GM11168 (cell line): Measurements from ENCODE around the gene UPK2.
"Not testable (repeated sequence)": the region's sequence is repeated elsewhere in the genome, so short reads cannot be mapped to it uniquely, and the experiment has no call there.

ENCODE experiments used
- in situ Hi-C: fragments of 300-500 bp; cut with MboI; formaldehyde crosslinking; loops from one replicate; pipeline ENCODE4 v1.12.0; 2022; ENCODE audit warnings: low sequenced_read_pairs; ENCODE audit not compliant: unreplicated experiment

Gene UPK2

DNA sequence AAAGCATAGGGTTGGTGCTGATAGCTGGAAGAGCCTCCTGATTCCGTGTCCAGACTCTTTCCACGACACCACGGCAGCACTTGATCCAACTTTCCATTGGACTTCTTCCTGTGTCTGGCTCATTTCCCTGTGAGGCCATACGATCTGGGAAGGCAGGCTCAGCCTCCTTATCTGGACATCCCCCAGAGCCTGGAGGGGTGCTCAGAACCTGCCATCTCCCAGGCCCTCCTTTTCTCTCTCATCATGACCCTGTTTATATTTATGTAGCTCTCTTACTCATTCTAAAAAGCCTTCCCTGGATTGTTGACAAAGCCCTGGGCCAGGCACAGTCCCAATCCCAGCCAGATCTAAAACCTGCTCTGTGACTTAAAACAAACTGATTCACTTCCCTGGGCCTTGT, 22.6 kb upstream of the UPK2 start:
- in situ Hi-C loops, result no loop called here

- in situ Hi-C loops, result no loop called here
Observed at GRCh38 chr11:118935376-118935775, 20.7 kb upstream of the UPK2 start.

DNA sequence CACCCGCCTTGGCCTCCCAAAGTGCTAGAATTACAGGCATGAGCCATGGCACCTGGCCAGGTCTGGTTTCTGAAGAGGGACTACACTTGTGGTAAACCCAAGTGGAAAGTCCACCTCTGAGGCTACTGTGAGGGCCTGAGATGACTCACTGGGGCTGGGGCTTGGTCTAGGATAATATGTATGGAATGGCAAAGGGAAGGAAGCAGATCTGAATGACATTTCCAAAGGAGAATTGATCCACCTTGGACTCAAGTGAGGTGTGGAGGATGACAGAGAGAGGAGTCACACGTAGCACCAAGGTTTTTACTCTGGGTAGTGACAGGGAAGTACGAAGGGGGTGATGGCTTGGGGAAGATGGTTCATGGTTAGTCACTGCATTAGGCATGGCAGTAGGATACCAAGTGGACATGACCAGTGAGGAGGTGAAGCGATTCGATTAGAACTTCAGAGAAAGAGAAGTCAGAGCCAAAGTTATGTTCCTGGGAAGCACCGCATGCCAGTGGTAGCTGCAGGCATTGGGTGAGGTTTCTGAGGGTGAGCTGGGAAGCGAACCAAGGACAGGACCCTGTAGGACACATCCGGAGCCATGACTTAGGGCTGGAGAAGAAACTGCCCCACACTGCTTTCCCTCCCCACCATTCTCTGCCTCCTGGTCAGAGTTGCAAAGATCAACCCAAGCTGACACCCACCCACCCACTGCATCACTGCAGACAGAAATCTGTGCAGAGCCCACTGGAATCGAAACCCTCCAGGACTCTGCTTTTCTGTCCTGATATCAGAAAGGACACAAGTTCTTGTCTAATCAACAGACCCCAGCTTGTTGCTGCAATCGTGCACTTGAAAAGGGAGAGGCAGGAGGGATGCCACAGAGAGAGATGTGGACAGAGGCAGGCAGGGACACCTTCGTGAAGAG, 17.4 kb upstream of the UPK2 start:
- in situ Hi-C loops, result no loop called here

- in situ Hi-C loops, result no loop called here
Observed at GRCh38 chr11:118939404-118939915, 16.6 kb upstream of the UPK2 start.

DNA sequence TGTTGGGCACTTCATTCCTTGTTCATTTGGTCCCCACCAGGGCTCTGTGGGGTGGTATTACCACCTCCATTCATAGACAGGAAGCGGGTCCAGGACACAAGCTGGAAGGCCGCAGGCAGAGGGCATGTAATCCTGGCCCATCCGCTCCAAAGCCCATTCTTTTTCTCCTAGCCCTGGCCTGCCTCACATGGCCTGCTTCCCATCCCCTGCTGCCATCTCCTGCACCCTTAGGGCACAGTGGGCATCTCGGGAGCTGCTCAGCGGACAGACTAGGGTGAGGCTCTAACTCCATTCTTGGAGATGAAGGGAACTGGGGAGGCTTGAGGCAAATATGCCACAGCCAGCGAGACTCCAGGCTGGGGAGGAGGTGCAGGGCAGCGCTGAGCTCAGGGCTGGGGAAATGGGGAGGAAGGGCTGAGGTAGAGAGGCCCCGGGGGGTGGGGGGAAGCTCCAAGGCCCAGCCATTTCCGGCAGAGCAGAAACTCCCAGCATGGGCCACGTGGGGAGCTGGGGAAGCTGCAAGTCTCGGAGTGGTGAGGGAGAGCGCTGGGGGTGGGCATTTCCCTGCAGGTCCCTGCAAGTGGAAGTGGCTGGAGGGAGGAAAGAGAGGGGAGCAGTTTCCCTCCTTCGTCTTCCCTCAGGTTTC, 16.0 kb upstream of the UPK2 start:
- in situ Hi-C loops, result no loop called here

DNA sequence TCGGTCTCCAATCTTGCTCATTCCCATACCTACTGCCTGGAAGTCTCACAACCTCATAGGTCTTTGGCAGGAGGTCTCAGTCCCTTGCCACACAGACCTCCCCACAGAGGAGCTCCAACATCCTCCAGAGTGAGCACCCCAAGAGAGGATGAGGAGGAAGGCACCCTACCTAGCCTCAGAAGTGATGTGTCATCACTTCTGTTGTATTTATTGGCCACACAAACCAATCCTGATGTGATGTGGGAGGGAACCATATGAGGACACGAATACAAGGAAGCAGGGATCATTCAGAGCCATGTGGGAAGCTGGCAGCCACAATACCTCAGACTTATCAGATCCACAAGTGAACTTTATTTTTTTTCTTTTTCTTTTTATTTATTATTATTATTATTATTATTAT, 9.0 kb upstream of the UPK2 start:
- in situ Hi-C loops, result no loop called here

DNA sequence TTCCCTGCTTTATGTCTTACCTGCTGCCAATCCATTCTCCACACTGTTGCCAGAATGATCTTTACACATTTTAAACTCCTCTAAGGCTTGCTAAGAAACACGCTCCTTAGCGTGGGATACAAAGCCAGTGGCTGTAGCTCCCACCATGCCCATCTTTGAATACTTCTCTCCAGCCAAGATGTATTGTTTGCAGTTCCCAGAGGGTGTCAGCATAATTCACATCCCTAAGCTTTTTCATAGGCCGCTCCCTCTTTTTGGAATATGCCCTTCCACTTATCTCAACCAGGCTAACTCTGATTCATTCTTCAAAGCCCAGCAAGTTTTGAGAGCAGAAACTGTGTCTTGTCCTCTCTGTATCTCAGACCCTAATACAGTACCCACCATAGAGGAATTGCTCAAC, 8.1 kb upstream of the UPK2 start:
- in situ Hi-C loops, result no loop called here

- in situ Hi-C loops, result loop anchor here (10.0 kb wide), 1 partner anchor 258 kb away; no protein-coding TSS in a partner anchor
Observed at GRCh38 chr11:118953265-118953664, 2.8 kb upstream of the UPK2 start.

DNA sequence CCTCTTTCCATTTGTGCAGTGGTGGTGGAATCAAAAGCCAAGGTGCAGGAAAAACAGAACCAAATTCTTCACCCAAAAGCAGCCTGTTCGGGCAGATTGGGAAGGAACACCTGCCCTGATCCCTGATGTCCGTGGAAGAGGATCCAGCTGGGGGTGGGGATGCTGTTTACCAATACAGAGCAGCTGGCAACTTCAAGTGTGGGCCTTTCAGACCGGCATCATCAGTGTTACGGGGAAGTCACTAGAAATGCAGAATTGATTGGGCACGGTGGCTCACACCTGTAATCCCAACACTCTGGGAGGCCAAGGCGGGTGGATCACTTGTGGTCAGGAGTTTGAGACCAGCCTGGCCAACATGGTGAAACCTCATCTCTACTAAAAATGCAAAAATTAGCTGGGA, 2.1 kb upstream of the UPK2 start:
- in situ Hi-C loops, result loop anchor here (10.0 kb wide), 1 partner anchor 259 kb away; no protein-coding TSS in a partner anchor

DNA sequence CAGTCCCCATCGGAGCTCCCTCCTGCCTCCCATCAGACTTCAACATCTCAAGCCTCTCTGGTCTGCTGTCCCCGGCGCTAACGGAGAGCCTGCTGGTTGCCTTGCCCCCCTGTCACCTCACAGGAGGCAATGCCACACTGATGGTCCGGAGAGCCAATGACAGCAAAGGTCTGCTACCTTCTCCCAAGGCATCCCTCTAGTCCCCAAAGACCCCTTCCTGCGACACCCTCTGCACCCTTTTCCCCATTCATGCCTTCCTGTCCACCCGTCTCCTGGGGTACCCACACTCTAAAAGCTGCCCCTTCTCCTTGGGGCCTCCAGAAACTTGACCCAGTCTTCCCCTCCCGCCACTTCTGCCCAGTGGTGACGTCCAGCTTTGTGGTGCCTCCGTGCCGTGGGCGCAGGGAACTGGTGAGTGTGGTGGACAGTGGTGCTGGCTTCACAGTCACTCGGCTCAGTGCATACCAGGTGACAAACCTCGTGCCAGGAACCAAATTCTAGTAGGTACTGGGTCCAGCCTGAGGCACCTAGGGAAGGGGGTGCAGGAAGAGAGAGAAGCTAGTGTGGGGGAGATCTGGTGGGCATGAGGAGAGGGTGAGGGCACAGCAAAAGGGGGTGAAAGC, 860 bp downstream of the UPK2 start:
- in situ Hi-C loops, result loop anchor here (10.0 kb wide), 1 partner anchor 262 kb away; no protein-coding TSS in a partner anchor

DNA sequence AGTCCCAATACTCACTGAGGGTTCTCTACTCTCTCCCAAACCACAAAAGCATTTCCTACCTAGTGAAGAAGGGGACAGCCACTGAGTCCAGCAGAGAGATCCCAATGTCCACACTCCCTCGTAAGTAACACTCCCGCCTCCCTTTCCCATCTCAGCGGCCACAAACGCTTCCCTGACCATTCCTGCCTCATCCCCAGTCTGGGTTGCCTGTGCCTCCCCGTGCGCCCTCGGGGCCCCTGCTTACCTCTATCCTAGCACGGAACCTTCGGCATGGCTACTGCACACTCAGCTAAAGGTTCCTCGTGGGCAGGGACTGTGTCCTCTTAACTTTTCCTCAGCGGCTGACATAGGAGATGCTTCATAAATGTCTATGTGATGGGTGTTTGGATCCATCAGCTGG, 1.5 kb downstream of the UPK2 start:
- in situ Hi-C loops, result loop anchor here (10.0 kb wide), 1 partner anchor 263 kb away; no protein-coding TSS in a partner anchor

DNA sequence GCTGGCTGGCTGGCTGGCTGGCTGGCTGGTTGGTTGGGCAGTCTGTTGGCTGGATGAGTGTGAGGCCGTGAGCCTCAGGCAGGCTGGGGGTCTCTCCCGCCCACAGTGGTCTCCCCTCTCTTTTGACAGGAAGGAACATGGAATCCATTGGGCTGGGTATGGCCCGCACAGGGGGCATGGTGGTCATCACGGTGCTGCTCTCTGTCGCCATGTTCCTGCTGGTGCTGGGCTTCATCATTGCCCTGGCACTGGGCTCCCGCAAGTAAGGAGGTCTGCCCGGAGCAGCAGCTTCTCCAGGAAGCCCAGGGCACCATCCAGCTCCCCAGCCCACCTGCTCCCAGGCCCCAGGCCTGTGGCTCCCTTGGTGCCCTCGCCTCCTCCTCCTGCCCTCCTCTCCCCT, 1.9 kb downstream of the UPK2 start:
- in situ Hi-C loops, result loop anchor here (10.0 kb wide), 1 partner anchor 263 kb away; no protein-coding TSS in a partner anchor

DNA sequence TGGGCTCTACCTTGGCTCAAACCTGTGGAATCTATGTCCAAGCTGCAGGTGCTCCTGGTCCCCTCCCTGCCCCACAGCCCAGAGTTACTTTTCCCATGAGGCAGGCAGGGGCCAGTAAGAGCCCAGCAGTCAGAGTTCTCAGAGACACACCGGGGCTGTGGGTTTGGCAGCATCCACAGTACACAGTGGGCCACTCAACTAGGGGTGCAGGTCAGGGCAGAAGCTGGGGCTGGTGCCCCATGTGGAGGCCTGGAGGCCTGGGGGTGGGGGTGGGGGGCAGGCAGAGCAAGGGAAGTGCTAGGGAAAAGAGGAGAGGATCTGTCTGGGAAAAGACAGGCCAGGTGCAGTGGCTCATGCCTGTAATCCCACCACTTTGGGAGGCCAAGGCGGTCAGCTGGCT, 2.5 kb downstream of the UPK2 start:
- in situ Hi-C loops, result loop anchor here (10.0 kb wide), 1 partner anchor 264 kb away; no protein-coding TSS in a partner anchor

GRCh38 chr11:118961189-118961588, 5.1 kb downstream of the UPK2 start:
- in situ Hi-C loops, result no loop called here

- in situ Hi-C loops, result no loop called here
Observed at GRCh38 chr11:118961591-118961990, 5.5 kb downstream of the UPK2 start.

DNA sequence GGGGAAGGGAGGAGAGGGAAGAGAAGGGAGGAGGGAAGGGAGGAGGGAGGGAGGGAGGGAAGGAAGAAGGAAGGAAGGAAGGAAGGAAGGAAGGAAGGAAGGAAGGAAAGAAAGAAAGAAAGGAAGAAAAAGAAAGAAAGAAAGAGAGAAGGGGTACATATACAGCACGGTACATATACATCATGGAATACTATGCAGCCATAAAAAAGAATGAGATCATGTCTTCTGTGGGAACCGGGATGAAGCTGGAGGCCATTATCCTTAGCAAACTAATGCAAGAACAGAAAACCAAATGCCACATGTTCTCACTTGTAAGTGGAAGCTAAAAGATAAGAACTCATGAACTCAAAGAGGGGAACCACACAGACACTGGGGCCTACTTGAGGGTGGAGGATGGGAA, 13.4 kb downstream of the UPK2 start:
- in situ Hi-C loops, result not testable (repeated sequence)

- in situ Hi-C loops, result no loop called here
Observed at GRCh38 chr11:118971646-118972045, 15.5 kb downstream of the UPK2 start, which contains the start of gene FOXR1. FOXR1 (plus strand) TSS chr11:118971761; CDS start chr11:118971932, 171 bp downstream.

GRCh38 chr11:118973985-118974384, 17.9 kb downstream of the UPK2 start:
- in situ Hi-C loops, result no loop called here

DNA sequence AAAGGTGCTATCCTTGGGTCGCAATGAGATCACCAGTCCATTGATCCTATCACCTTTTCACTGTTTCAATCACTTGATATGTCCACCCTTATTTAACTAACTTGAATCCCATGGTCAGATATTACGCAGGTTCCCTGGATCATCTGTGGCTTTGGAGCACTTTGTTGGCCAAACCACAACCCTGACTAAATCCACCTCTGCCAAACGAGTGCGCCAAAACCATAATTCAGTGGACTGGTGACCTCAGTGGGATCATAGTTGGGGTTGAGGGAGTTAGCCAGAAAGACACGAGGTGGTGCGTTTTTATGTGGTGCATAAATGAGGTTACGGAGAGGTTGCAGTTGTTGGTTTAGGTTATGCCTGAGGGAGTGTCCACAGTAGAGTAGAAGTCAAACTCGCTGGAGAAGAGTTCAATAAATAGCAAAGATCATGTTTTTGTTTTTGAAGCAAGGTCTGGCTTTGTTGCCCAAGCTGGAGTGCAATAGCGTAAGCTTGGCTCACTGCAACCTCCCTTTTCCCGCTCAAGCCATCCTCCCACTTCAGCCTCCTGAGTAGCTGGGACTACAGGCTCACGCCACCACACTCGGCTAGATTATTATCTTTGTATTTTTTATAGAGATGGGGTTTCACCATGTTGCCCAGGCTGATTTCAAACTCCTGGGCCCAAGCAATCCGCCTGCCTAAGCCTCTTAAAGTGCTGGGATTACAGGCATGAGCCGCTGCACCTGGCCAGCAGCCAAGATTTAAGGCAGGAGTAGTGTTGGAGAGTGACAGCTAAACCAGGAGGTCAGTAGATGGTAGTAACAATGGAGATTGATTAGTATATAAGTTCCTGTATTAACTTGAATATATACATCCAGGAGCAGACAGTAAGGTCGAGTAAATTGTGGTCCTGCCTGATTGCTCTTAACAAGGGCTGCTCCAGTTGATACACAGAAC, 19.9 kb downstream of the UPK2 start:
- in situ Hi-C loops, result no loop called here
